PC-3 (cell line): ENCODE results near the gene PREX1. TPM values are rescaled to one million over a fixed set of nuclear protein-coding genes. Genes with fewer than 3 reads are reported as not detected.

ENCODE experiments used
- ATAC-seq: fragments of 200-7000 bp; cut with Tn5 transposase; 2 replicates; pipeline ENCODE4 v1.9.1; 2020; ENCODE audit warnings: mild to moderate bottlenecking, moderate library complexity
- BruUV-seq: library from RNA; stranded (reverse); fragments of 400-500 nt; replicated peaks from 2 replicates; lab custom pipeline; 2021; lab: Mats Ljungman, UMichigan
- CTCF ChIA-PET: fragments of 300-600 bp; sonication (Branson Sonifier 250); formaldehyde crosslinking; loops from one replicate; lab custom pipeline; 2022; ENCODE audit warnings: antibody characterized with exemption; lab: Charles Lee
- POLR2A ChIA-PET: fragments of 300-600 bp; sonication (Branson Sonifier 250); formaldehyde crosslinking; loops from one replicate; lab custom pipeline; 2022; ENCODE audit warnings: antibody characterized with exemption; ENCODE audit not compliant: unreplicated experiment; lab: Charles Lee
- DNase-seq: peaks from one replicate; pipeline ENCODE4 v3.0.0-alpha.2; 2015
- H2AFZ ChIP-seq: fragments of 300-600 bp; sonication (generic); 2 replicates; pipeline ENCODE4 v1.6.0; 2016; ENCODE audit warnings: antibody characterized with exemption, low read length
- H3F3A ChIP-seq: fragments of 300-600 bp; sonication (generic); one replicate; pipeline ENCODE4 v1.6.0; 2017; ENCODE audit warnings: antibody characterized with exemption, low read length, control low read depth, mild to moderate bottlenecking; ENCODE audit not compliant: unreplicated experiment
- H3K27ac ChIP-seq: fragments of 300-600 bp; sonication (generic); 2 replicates; pipeline ENCODE4 v1.5.1; 2016; ENCODE audit warnings: mild to moderate bottlenecking, low read length
- H3K27me3 ChIP-seq: fragments of 300-600 bp; sonication (generic); 2 replicates; pipeline ENCODE4 v1.6.1; 2016; ENCODE audit warnings: low read length, mixed read lengths
- H3K36me3 ChIP-seq: fragments of 300-600 bp; sonication (generic); 2 replicates; pipeline ENCODE4 v1.6.1; 2016; ENCODE audit warnings: low read depth, mixed run types, low read length, mixed read lengths
- H3K4me1 ChIP-seq: fragments of 300-600 bp; sonication (generic); 2 replicates; pipeline ENCODE4 v1.5.1; 2016; ENCODE audit warnings: low read length; ENCODE audit not compliant: insufficient read depth
- H3K4me2 ChIP-seq: fragments of 300-600 bp; sonication (generic); 2 replicates; pipeline ENCODE4 v1.6.0; 2016; ENCODE audit warnings: low read length
- H3K4me3 ChIP-seq: fragments of 300-600 bp; sonication (generic); 2 replicates; pipeline ENCODE4 v1.5.1; 2016; ENCODE audit warnings: mild to moderate bottlenecking, low read length, mixed read lengths
- H3K79me2 ChIP-seq: fragments of 300-600 bp; sonication (generic); 2 replicates; pipeline ENCODE4 v1.6.1; 2017; ENCODE audit warnings: low read length, mixed read lengths
- H3K9ac ChIP-seq: fragments of 300-600 bp; sonication (generic); 2 replicates; pipeline ENCODE4 v1.6.0; 2016; ENCODE audit warnings: mild to moderate bottlenecking, low read length
- H3K9me2 ChIP-seq: fragments of 300-600 bp; sonication (generic); replicated peaks from 2 replicates; pipeline ENCODE4 v1.6.1; 2016; ENCODE audit warnings: mixed run types, low read length, mixed read lengths
- H3K9me3 ChIP-seq: fragments of 300-600 bp; sonication (generic); 2 replicates; pipeline ENCODE4 v1.6.1; 2016; ENCODE audit warnings: low read length, mixed read lengths
- H4K20me1 ChIP-seq: fragments of 300-600 bp; sonication (generic); 2 replicates; pipeline ENCODE4 v1.6.1; 2016; ENCODE audit warnings: low read length, mixed read lengths
- CTCF ChIP-seq: fragments of 300-600 bp; sonication (generic); conservative IDR thresholded peaks from 2 replicates; pipeline ENCODE4 v1.5.1; 2017; ENCODE audit warnings: antibody characterized with exemption, low read depth, mild to moderate bottlenecking, low read length
- EZH2 ChIP-seq: fragments of 300-600 bp; sonication (generic); IDR thresholded peaks from one replicate; pipeline ENCODE4 v1.6.1; 2017; ENCODE audit warnings: antibody characterized with exemption, mild to moderate bottlenecking, low read length; ENCODE audit not compliant: unreplicated experiment
- EZH2phosphoT487 ChIP-seq: fragments of 300-600 bp; sonication (generic); IDR thresholded peaks from 2 replicates; pipeline ENCODE4 v1.6.1; 2018; ENCODE audit warnings: mild to moderate bottlenecking, antibody characterized with exemption, low read length, borderline replicate concordance
- intact Hi-C: fragments of 100-400 bp; cut with micrococcal nuclease; formaldehyde crosslinking; loops from 2 replicates; pipeline ENCODE4 v1.9.0; 2023
- total RNA-seq: library from RNA; depleted of rRNA; stranded (reverse); fragments of >200 nt; gene quantifications from 2 replicates; pipeline ENCODE4 v1.2.3, GENCODE V29; 2014

Gene PREX1
- total RNA-seq, 1 experiment from 2014 or later = 22.1 TPM

DNA sequence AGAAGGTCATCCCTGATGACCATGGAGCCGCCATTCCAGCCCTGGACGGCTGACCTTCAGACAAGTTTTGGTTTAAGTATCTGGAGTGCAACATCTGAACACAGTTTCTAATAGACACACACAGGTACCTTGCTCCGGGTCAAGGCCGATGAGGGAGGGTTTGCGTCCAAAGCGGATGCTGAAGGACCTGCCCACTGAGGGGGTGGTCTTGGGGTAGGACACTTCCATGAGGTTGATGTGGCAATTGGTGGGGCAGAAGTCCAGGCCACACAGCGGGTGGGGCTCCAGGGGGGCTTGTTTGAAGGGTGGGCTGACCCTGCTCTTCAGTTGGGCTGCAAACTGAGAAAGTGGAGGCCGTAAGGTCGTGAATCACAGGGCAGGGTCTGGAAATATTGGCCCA lies 177.9 kb downstream of the PREX1 start:
- Histone ChIP-seq H3K4me1 (no peaks in the 10 kb centered on the region), H3K4me3 (no peak overlapping the region), H3K4me2 (no peak overlapping the region), H3K9me2 (no peaks in the 10 kb centered on the region), H3K9ac (no peak overlapping the region), H3K79me2 (no peaks in the 10 kb centered on the region), H3K9me3 (no peaks in the 10 kb centered on the region), H3F3A (no peaks in the 10 kb centered on the region), H4K20me1 (no peaks in the 10 kb centered on the region), H2AFZ (no peak overlapping the region), H3K27ac (no peak overlapping the region), H3K36me3 (0 out of 2 replicates have a peak, but pooled peaks cover 4% of the 10 kb centered on the region), H3K27me3 (no peaks in the 10 kb centered on the region)
- ATAC-seq (no peak), DNase-seq (no peak)
- ChIA-PET CTCF (no interaction called here), POLR2A (no interaction called here)
- no TSS peak for BruUV-seq
- TF ChIP-seq EZH2phosphoT487 (no peak), EZH2 (no peak), CTCF (no peak)
- intact Hi-C loops = loop anchor here (10.0 kb wide), 1 partner anchor 145 kb away; no protein-coding TSS in a partner anchor

DNA sequence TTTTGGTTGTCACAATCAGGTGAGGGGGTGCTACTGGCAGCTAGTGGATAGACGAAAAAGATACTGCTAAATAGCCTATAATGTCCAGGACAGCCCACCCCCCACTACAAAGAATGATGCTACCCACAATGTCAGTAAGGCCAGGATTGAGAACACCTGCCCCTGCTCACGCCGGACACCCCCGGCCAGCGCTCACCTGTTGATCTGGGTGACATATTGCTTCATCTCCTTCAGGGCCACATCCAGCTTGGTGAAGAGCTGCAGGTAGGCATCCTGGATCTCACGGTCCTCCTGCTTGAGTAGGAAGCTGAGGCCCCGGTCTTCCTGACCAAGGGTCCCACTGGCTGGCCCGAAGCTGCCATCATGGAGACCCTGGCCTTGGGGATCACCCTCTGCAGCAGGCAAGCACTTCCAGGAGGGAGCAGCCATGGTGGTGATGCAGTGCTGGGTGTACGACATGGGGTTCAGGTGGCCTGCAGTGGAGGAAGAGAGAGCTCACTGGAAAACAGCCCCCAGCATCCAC lies 178.6 kb downstream of the PREX1 start:
- Histone ChIP-seq H2AFZ (no peak overlapping the region), H3K27me3 (no peaks in the 10 kb centered on the region), H3K79me2 (no peaks in the 10 kb centered on the region), H3K4me2 (no peak overlapping the region), H3K9me3 (no peaks in the 10 kb centered on the region), H3K9me2 (no peaks in the 10 kb centered on the region), H4K20me1 (no peaks in the 10 kb centered on the region), H3K4me1 (no peaks in the 10 kb centered on the region), H3K27ac (no peak overlapping the region), H3K9ac (no peak overlapping the region), H3K36me3 (0 out of 2 replicates have a peak, but pooled peaks cover 4% of the 10 kb centered on the region), H3K4me3 (no peak overlapping the region), H3F3A (no peaks in the 10 kb centered on the region)
- ChIA-PET POLR2A (no interaction called here), CTCF (interaction anchor here (0.5 kb wide), 1 partner anchor 257 kb away, joined by 3 read pairs; no protein-coding TSS in a partner anchor)
- BruUV-seq = no TSS peak
- TF ChIP-seq EZH2 = no peak
- TF ChIP-seq CTCF = no peak
- no peak for TF ChIP-seq EZH2phosphoT487
- DNase-seq = no peak
- intact Hi-C loops = no loop called here
- ATAC-seq = no peak

DNA sequence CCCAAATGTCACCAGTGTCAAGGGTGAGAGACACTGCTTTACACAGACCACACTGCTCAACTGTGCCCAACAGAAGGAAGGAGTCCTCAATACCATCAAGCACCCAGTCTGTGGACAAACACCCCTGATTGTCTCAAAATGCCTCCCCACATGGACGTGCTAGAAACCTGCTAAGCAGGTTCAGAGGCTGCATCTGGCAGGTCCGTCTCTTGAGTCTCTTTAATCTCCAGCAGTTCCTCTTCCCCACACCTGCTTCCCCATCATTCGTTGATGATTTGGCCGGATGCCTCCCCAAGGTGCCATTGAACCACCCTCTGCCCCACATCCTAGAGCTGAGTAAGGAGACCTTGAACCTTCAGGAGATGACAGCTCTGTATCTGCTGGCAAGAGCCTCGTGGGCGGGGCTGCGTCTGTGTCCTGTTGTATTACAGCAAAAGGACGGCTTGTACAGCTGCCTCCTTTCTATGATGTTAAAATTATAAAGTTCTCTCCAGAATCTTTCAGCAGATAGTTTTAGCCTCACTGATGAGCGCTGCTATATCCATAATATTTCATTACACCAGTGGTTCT lies 179.2 kb downstream of the PREX1 start:
- no peaks in the 10 kb centered on the region for H3K9me2 ChIP-seq
- no peaks in the 10 kb centered on the region for H3F3A ChIP-seq
- no peak overlapping the region for H3K4me2 ChIP-seq
- intact Hi-C loops = no loop called here
- BruUV-seq = no TSS peak
- DNase-seq (peak; percentile 13), ATAC-seq (no peak)
- TF ChIP-seq EZH2 = no peak
- no peak for TF ChIP-seq CTCF
- TF ChIP-seq EZH2phosphoT487 = no peak
- H3K27ac ChIP-seq = no peak overlapping the region
- H3K27me3 ChIP-seq = no peaks in the 10 kb centered on the region
- ChIA-PET POLR2A (no interaction called here), CTCF (interaction anchor here (0.5 kb wide), 1 partner anchor 257 kb away, joined by 3 read pairs; no protein-coding TSS in a partner anchor)
- 0 out of 2 replicates have a peak, but pooled peaks cover 4% of the 10 kb centered on the region for H3K36me3 ChIP-seq
- no peak overlapping the region for H3K9ac ChIP-seq
- H3K4me1 ChIP-seq = no peaks in the 10 kb centered on the region
- H3K4me3 ChIP-seq = no peak overlapping the region
- no peaks in the 10 kb centered on the region for H3K79me2 ChIP-seq
- H4K20me1 ChIP-seq = no peaks in the 10 kb centered on the region
- H3K9me3 ChIP-seq = no peaks in the 10 kb centered on the region
- no peak overlapping the region for H2AFZ ChIP-seq
